ENCODE results near the gene SHKBP1. TPM values are rescaled to one million over a fixed set of nuclear protein-coding genes. Genes with fewer than 3 reads are reported as not detected.
A peak's percentile ranks its signal among the peaks of the same experiment; 100 is the strongest.

Gene SHKBP1
- total RNA-seq, 1 experiment from 2014 or later = 92.9 TPM

- Histone ChIP-seq H2BK20ac (ENCODE audit: low read depth, low read length, poor library complexity, severe bottlenecking) (no peak overlapping the region), H3K4me1 (ENCODE audit: insufficient read depth, low read length) (no peaks in the 10 kb centered on the region), H3K18ac (ENCODE audit: insufficient read length, low read depth, low read length) (no peak overlapping the region), H3K79me2 (ENCODE audit: insufficient read depth, low read length) (no peaks in the 10 kb centered on the region), H3K9ac (ENCODE audit: extremely low read depth, insufficient read length, low read length) (no peak overlapping the region), H4K20me1 (ENCODE audit: control insufficient read depth, insufficient read depth, insufficient read length) (no peaks in the 10 kb centered on the region), H2AFZ (ENCODE audit: low read length) (no peak overlapping the region), H4K8ac (replicated peaks; ENCODE audit: insufficient read length, low read depth, low read length) (no peak overlapping the region), H3K9me3 (ENCODE audit: control insufficient read depth, low read depth, low read length) (no peaks in the 10 kb centered on the region), H2BK5ac (ENCODE audit: insufficient read length, low read length) (no peak overlapping the region), H3K14ac (ENCODE audit: insufficient read depth, low read length) (no peak overlapping the region), H3T11ph (ENCODE audit: low read length) (no peak overlapping the region), H2AK5ac (ENCODE audit: insufficient read length, low read length) (no peak overlapping the region), H2BK15ac (ENCODE audit: low read depth, low read length) (no peak overlapping the region), H3K79me1 (ENCODE audit: insufficient read depth, low read depth, low read length, poor library complexity, severe bottlenecking) (no peaks in the 10 kb centered on the region), H3K56ac (ENCODE audit: insufficient read length, low read depth, low read length) (no peak overlapping the region), H3K27ac (ENCODE audit: insufficient read length, low read depth, low read length) (no peak overlapping the region), H3K4me2 (ENCODE audit: insufficient read depth, insufficient read length, low read length) (no peak overlapping the region), H3K23ac (ENCODE audit: insufficient read length, low read depth, low read length) (no peak overlapping the region), H2BK12ac (ENCODE audit: insufficient read length, low read depth, low read length) (no peak overlapping the region), H2BK120ac (ENCODE audit: low read depth, low read length, poor library complexity, severe bottlenecking) (no peak overlapping the region), H4K91ac (ENCODE audit: insufficient read length, low read depth, low read length) (no peak overlapping the region), H3K23me2 (ENCODE audit: insufficient read length, low read depth, low read length, poor library complexity, severe bottlenecking) (no peaks in the 10 kb centered on the region), H3K27me3 (ENCODE audit: insufficient read depth, low read length) (no peaks in the 10 kb centered on the region), H4K5ac (ENCODE audit: insufficient read length, low read depth, low read length) (no peak overlapping the region), H3K4ac (ENCODE audit: low read depth, low read length) (no peak overlapping the region)
- no CpG with 5 or more reads among the region's 11 CpGs for WGBS (ENCODE audit: extremely low coverage, insufficient read length, low lambda C conversion rate)
- Mint-ChIP-seq H3K27me3 (ENCODE audit: low read depth) (no peaks in the 10 kb centered on the region; the same call in 1 of the 2 replicates), H3K4me3 (no peak overlapping the region), H3K9me3 (no peaks in the 10 kb centered on the region), H3K36me3 (ENCODE audit: insufficient read depth in 1 of 3, low read depth in 3 of 3) (peaks cover 35 to 83% (median 61%) of the 10 kb centered on the region in 3 experiments), H3K4me1 (no peaks in the 10 kb centered on the region), H3K27ac (peak overlapping the region in 1 of 3 experiments; percentile 69; a peak in 1 of 7 replicates)
- DNase-seq = no peak
- no peak for TF ChIP-seq CTCF (conservative IDR thresholded peaks at IDR 0.05)
These were observed 8.7 kb downstream of the SHKBP1 start for GRCh38 chr19:40585241-40585981.
